HCT116 (cell line): ENCODE data around the gene PDE12.

Source experiments
- EGR1 ChIP-seq: IDR thresholded peaks from 2 replicates; pipeline ENCODE4 v1.6.1; 2012; ENCODE audit warnings: low read depth
- POLR2A ChIP-seq: IDR thresholded peaks from 2 replicates; pipeline ENCODE4 v1.7.0; 2011; ENCODE audit warnings: borderline replicate concordance; ENCODE audit not compliant: insufficient read depth, insufficient read length; ENCODE audit errors: extremely low read depth
- POLR2AphosphoS5 ChIP-seq: IDR thresholded peaks from 2 replicates; pipeline ENCODE4 v1.6.1; 2011; ENCODE audit warnings: mild to moderate bottlenecking, low read depth, low read length, moderate library complexity
- RAD21 ChIP-seq: IDR thresholded peaks from 2 replicates; pipeline ENCODE4 v1.6.1; 2012; ENCODE audit warnings: low read depth, mild to moderate bottlenecking
- REST ChIP-seq: IDR thresholded peaks from 2 replicates; pipeline ENCODE4 v1.6.1; 2012; ENCODE audit warnings: low read depth
- SRF ChIP-seq: IDR thresholded peaks from 2 replicates; pipeline ENCODE4 v1.6.1; 2012; ENCODE audit warnings: low read depth
- TCF7L2 ChIP-seq: IDR thresholded peaks from 2 replicates; pipeline ENCODE4 v1.7.0; 2011; ENCODE audit warnings: borderline replicate concordance, inconsistent platforms; ENCODE audit not compliant: insufficient read depth, insufficient read length; ENCODE audit errors: extremely low read depth
- YY1 ChIP-seq: IDR thresholded peaks from 2 replicates; pipeline ENCODE4 v1.6.1; 2011; ENCODE audit warnings: low read length, low read depth, moderate library complexity, mild to moderate bottlenecking; ENCODE audit not compliant: insufficient replicate concordance; ENCODE audit errors: extremely low read depth
- ZBTB33 ChIP-seq: IDR thresholded peaks from 2 replicates; pipeline ENCODE4 v1.6.1; 2011; ENCODE audit warnings: mild to moderate bottlenecking, low read length, moderate library complexity; ENCODE audit not compliant: insufficient replicate concordance; ENCODE audit errors: extremely low read depth
- TF ChIP-seq, protein P1 (sequence below), 3 experiments: fragments of 200-600 bp in 1 of 3; sonication (generic) in 1 of 3; IDR thresholded peaks in 2 of 3; conservative IDR thresholded peaks in 1 of 3; 2 replicates each; pipeline ENCODE4 v1.5.1; 2012 to 2017; ENCODE audit warnings: low read depth in 2 of 3, low read length in 2 of 3, antibody characterized with exemption in 1 of 3, borderline replicate concordance in 1 of 3, control low read depth in 1 of 3, mild to moderate bottlenecking in 1 of 3, mixed read lengths in 1 of 3, mixed run types in 1 of 3, moderate library complexity in 1 of 3; ENCODE audit not compliant: insufficient read depth in 1 of 3

GRCh38 chr3:57530071-57530608 lies 25.9 kb upstream of the PDE12 start:
- TF ChIP-seq POLR2AphosphoS5 (no peak), REST (no peak), TCF7L2 (no peak), SRF (no peak), RAD21 (no peak), ZBTB33 (no peak), YY1 (no peak), POLR2A (no peak), EGR1 (no peak)
- TF ChIP-seq, protein P1, sequence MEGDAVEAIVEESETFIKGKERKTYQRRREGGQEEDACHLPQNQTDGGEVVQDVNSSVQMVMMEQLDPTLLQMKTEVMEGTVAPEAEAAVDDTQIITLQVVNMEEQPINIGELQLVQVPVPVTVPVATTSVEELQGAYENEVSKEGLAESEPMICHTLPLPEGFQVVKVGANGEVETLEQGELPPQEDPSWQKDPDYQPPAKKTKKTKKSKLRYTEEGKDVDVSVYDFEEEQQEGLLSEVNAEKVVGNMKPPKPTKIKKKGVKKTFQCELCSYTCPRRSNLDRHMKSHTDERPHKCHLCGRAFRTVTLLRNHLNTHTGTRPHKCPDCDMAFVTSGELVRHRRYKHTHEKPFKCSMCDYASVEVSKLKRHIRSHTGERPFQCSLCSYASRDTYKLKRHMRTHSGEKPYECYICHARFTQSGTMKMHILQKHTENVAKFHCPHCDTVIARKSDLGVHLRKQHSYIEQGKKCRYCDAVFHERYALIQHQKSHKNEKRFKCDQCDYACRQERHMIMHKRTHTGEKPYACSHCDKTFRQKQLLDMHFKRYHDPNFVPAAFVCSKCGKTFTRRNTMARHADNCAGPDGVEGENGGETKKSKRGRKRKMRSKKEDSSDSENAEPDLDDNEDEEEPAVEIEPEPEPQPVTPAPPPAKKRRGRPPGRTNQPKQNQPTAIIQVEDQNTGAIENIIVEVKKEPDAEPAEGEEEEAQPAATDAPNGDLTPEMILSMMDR (IDR thresholded peaks at IDR 0.05 in 2 of 3, conservative IDR thresholded peaks at IDR 0.05 in 1 of 3; ENCODE audit: borderline replicate concordance in 1 of 3, insufficient read depth in 1 of 3, low read depth in 2 of 3, low read length in 2 of 3), result no peak
